HCT116 (cell line): Measurements from ENCODE around the gene PLCB3. TPM values are rescaled to one million over a fixed set of nuclear protein-coding genes. Genes with fewer than 3 reads are reported as not detected.

Experiments
- CBX3 ChIP-seq: IDR thresholded peaks from 2 replicates; pipeline ENCODE4 v1.6.1; 2012; ENCODE audit warnings: low read depth
- CEBPB ChIP-seq: IDR thresholded peaks from 2 replicates; pipeline ENCODE4 v1.6.1; 2012; ENCODE audit warnings: low read depth
- EZH2 ChIP-seq: fragments of 200-600 bp; sonication (generic); IDR thresholded peaks from 2 replicates; pipeline ENCODE4 v1.6.1; 2017; ENCODE audit warnings: antibody characterized with exemption, mixed run types
- JUND ChIP-seq: IDR thresholded peaks from 2 replicates; pipeline ENCODE4 v1.6.1; 2012
- POLR2AphosphoS5 ChIP-seq: IDR thresholded peaks from 2 replicates; pipeline ENCODE4 v1.6.1; 2011; ENCODE audit warnings: mild to moderate bottlenecking, low read depth, low read length, moderate library complexity
- SIN3A ChIP-seq: IDR thresholded peaks from 2 replicates; pipeline ENCODE4 v1.6.1; 2012; ENCODE audit warnings: low read depth
- ZFX ChIP-seq: fragments of 450-650 bp; IDR thresholded peaks from 2 replicates; pipeline ENCODE4 v1.6.1; 2017
- total RNA-seq: library from RNA; stranded (reverse); gene quantifications from one replicate; pipeline ENCODE4 v1.2.1, GENCODE V29; 2021; ENCODE audit not compliant: unreplicated experiment
- TF ChIP-seq, protein P1 (sequence below): IDR thresholded peaks from 2 replicates; pipeline ENCODE4 v1.6.1; 2012; ENCODE audit warnings: low read depth
- TF ChIP-seq, protein P2 (sequence below): IDR thresholded peaks from 2 replicates; pipeline ENCODE4 v1.6.1; 2011; ENCODE audit warnings: mild to moderate bottlenecking, low read length, moderate library complexity; ENCODE audit not compliant: insufficient replicate concordance; ENCODE audit errors: extremely low read depth

Gene PLCB3
- total RNA-seq, 1 experiment from 2014 or later, result 106 TPM

DNA sequence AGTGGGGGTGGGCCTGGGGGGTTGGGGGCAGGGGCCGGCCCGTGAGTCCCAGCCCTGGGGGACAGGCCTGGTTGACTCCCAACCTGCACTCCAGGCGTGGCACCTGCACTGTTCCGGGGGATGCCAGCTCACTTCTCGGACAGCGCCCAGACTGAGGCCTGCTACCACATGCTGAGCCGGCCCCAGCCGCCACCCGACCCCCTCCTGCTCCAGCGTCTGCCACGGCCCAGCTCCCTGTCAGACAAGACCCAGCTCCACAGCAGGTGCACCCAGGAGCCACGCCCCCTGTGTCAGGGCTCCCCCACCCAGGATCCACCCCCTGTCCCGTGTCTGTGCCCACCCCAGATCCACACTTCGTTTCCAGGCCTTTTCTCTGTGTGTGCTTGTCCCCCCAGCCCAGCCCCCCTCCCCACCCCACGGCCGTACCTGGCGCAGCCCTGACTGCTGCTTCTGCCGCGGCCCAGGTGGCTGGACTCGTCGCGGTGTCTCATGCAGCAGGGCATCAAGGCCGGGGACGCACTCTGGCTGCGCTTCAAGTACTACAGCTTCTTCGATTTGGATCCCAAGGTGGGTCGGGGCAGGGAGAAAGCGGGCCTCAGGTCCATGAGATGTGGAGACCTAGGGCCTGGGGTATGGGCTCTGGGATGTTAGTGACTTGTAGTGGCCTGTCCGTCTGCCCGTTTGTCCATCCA, 40.0 kb upstream of the PLCB3 start (continued):
- TF ChIP-seq, protein P1, sequence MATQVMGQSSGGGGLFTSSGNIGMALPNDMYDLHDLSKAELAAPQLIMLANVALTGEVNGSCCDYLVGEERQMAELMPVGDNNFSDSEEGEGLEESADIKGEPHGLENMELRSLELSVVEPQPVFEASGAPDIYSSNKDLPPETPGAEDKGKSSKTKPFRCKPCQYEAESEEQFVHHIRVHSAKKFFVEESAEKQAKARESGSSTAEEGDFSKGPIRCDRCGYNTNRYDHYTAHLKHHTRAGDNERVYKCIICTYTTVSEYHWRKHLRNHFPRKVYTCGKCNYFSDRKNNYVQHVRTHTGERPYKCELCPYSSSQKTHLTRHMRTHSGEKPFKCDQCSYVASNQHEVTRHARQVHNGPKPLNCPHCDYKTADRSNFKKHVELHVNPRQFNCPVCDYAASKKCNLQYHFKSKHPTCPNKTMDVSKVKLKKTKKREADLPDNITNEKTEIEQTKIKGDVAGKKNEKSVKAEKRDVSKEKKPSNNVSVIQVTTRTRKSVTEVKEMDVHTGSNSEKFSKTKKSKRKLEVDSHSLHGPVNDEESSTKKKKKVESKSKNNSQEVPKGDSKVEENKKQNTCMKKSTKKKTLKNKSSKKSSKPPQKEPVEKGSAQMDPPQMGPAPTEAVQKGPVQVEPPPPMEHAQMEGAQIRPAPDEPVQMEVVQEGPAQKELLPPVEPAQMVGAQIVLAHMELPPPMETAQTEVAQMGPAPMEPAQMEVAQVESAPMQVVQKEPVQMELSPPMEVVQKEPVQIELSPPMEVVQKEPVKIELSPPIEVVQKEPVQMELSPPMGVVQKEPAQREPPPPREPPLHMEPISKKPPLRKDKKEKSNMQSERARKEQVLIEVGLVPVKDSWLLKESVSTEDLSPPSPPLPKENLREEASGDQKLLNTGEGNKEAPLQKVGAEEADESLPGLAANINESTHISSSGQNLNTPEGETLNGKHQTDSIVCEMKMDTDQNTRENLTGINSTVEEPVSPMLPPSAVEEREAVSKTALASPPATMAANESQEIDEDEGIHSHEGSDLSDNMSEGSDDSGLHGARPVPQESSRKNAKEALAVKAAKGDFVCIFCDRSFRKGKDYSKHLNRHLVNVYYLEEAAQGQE, result no peak
- no peak for TF ChIP-seq CEBPB
- no peak for TF ChIP-seq ZFX
- TF ChIP-seq SIN3A, result no peak
- no peak for TF ChIP-seq POLR2AphosphoS5
- no peak for TF ChIP-seq JUND
- TF ChIP-seq CBX3, result no peak
- TF ChIP-seq, protein P2, sequence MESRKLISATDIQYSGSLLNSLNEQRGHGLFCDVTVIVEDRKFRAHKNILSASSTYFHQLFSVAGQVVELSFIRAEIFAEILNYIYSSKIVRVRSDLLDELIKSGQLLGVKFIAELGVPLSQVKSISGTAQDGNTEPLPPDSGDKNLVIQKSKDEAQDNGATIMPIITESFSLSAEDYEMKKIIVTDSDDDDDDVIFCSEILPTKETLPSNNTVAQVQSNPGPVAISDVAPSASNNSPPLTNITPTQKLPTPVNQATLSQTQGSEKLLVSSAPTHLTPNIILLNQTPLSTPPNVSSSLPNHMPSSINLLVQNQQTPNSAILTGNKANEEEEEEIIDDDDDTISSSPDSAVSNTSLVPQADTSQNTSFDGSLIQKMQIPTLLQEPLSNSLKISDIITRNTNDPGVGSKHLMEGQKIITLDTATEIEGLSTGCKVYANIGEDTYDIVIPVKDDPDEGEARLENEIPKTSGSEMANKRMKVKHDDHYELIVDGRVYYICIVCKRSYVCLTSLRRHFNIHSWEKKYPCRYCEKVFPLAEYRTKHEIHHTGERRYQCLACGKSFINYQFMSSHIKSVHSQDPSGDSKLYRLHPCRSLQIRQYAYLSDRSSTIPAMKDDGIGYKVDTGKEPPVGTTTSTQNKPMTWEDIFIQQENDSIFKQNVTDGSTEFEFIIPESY, result no peak
- TF ChIP-seq EZH2, result no peak
